Measurements from ENCODE around the gene PLXDC2. TPM values are rescaled to one million over a fixed set of nuclear protein-coding genes. Genes with fewer than 3 reads are reported as not detected.

The PLXDC2 gene
- total and polyA plus RNA-seq, 2 experiments from 2014 or later, result 39.9 to 52.2 TPM

GRCh38 chr10:19892677-19893076 lies 76.4 kb downstream of the PLXDC2 start:
- peaks cover 11% of the 10 kb centered on the region for H4K20me1 ChIP-seq (ENCODE audit: insufficient read depth, poor library complexity, severe bottlenecking)
- TF ChIP-seq CTCF (IDR thresholded peaks at IDR 0.05; ENCODE audit: poor library complexity) (no peak), EZH2 (IDR thresholded peaks at IDR 0.05; ENCODE audit: borderline replicate concordance) (no peak), EZH2phosphoT487 (IDR thresholded peaks at IDR 0.05; ENCODE audit: low read depth, severe bottlenecking, unreplicated experiment) (no peak)
- H3K9me3 ChIP-seq (ENCODE audit: low read depth), result no peaks in the 10 kb centered on the region
- H2AFZ ChIP-seq, result no peak overlapping the region
- WGBS (ENCODE audit: low lambda C conversion rate, missing lambda C conversion rate), result 57% methylated on average over 5 of the region's 5 CpGs
- H3K27ac ChIP-seq, result no peak overlapping the region
- no peak for DNase-seq (ENCODE audit: low spot score)
- H3K27me3 ChIP-seq, result no peaks in the 10 kb centered on the region
- H3K36me3 ChIP-seq (replicated peaks; ENCODE audit: insufficient read depth, low read depth), result no peaks in the 10 kb centered on the region
- no peaks in the 10 kb centered on the region for H3K4me1 ChIP-seq (ENCODE audit: insufficient read depth)
- H3K9me2 ChIP-seq (replicated peaks; ENCODE audit: insufficient read depth), result no peaks in the 10 kb centered on the region
- H3K4me3 ChIP-seq, result no peak overlapping the region
- peaks cover 6% of the 10 kb centered on the region for H3K79me2 ChIP-seq
- H3K4me2 ChIP-seq, result no peak overlapping the region

DNA sequence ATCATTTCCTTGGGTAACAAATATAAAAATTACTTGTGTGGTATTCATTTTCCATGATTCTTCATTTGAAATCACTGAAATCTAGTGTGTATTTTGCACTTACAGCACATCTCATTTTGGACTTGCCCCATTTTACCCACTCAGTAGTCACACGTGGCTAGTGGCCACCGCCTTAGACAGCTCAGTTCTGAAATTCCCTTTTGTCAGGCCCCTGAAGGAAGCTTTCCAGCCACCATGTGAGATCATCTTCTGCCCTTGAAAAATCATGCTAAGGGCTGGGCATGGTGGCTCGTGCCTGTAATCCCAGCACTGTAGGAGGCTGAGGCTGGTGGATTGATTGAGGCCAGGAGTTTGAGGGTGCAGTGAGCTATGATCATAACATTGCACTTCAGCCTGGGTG lies 79.3 kb downstream of the PLXDC2 start:
- H3K4me3 ChIP-seq, result no peak overlapping the region
- H3K4me1 ChIP-seq (ENCODE audit: insufficient read depth), result no peaks in the 10 kb centered on the region
- no peak overlapping the region for H2AFZ ChIP-seq
- H4K20me1 ChIP-seq (ENCODE audit: insufficient read depth, poor library complexity, severe bottlenecking), result peaks cover 5% of the 10 kb centered on the region
- H3K9me2 ChIP-seq (replicated peaks; ENCODE audit: insufficient read depth), result no peaks in the 10 kb centered on the region
- no peaks in the 10 kb centered on the region for H3K27me3 ChIP-seq
- no peak overlapping the region for H3K4me2 ChIP-seq
- TF ChIP-seq EZH2phosphoT487 (IDR thresholded peaks at IDR 0.05; ENCODE audit: low read depth, severe bottlenecking, unreplicated experiment) (no peak), EZH2 (IDR thresholded peaks at IDR 0.05; ENCODE audit: borderline replicate concordance) (no peak), CTCF (IDR thresholded peaks at IDR 0.05; ENCODE audit: poor library complexity) (no peak)
- WGBS (ENCODE audit: low lambda C conversion rate, missing lambda C conversion rate), result 93% methylated on average over 3 of the region's 3 CpGs
- no peak for DNase-seq (ENCODE audit: low spot score)
- H3K27ac ChIP-seq, result no peak overlapping the region
- H3K9me3 ChIP-seq (ENCODE audit: low read depth), result no peaks in the 10 kb centered on the region
- no peaks in the 10 kb centered on the region for H3K36me3 ChIP-seq (replicated peaks; ENCODE audit: insufficient read depth, low read depth)
- H3K79me2 ChIP-seq, result peaks cover 6% of the 10 kb centered on the region

- TF ChIP-seq EZH2phosphoT487 (IDR thresholded peaks at IDR 0.05; ENCODE audit: low read depth, severe bottlenecking, unreplicated experiment) (no peak), EZH2 (IDR thresholded peaks at IDR 0.05; ENCODE audit: borderline replicate concordance) (no peak), CTCF (IDR thresholded peaks at IDR 0.05; ENCODE audit: poor library complexity) (no peak)
- Histone ChIP-seq H2AFZ (no peak overlapping the region), H3K79me2 (peaks cover 43% of the 10 kb centered on the region), H3K36me3 (replicated peaks; ENCODE audit: insufficient read depth, low read depth) (no peaks in the 10 kb centered on the region), H3K4me3 (no peak overlapping the region), H3K9me3 (ENCODE audit: low read depth) (no peaks in the 10 kb centered on the region), H3K27me3 (no peaks in the 10 kb centered on the region), H3K9me2 (replicated peaks; ENCODE audit: insufficient read depth) (no peaks in the 10 kb centered on the region), H4K20me1 (ENCODE audit: insufficient read depth, poor library complexity, severe bottlenecking) (peaks cover 2% of the 10 kb centered on the region), H3K4me1 (ENCODE audit: insufficient read depth) (no peaks in the 10 kb centered on the region), H3K27ac (no peak overlapping the region), H3K4me2 (no peak overlapping the region)
- WGBS (ENCODE audit: low lambda C conversion rate, missing lambda C conversion rate), result 88% methylated on average over 2 of the region's 2 CpGs
- no peak for DNase-seq (ENCODE audit: low spot score)
Measured at GRCh38 chr10:19902456-19902855, 86.2 kb downstream of the PLXDC2 start.

DNA sequence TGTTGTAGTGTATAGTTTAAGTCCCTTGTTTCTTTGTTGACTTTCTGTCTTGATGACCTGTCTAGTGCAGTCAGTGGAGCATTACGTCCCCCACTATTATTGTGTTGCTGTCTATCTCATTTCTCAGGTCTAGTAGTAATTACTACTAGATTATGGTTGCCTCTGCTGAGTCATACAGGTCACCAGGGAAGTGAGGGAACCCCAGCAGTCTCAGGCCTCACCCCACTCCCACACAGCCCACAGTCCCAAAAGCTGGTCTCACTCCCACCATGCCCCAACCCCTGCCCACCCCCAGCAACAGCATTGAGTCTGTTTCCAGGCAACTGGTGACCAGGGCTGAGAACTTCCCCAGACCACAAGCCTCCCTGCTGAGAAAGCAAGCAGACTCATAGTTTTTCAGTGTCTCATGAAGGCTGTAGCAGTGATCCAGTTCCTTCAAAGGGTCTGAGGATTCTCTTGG lies 88.0 kb downstream of the PLXDC2 start:
- Histone ChIP-seq H3K27me3 (no peaks in the 10 kb centered on the region), H3K9me2 (replicated peaks; ENCODE audit: insufficient read depth) (no peaks in the 10 kb centered on the region), H3K79me2 (peaks cover 47% of the 10 kb centered on the region), H3K4me2 (no peak overlapping the region), H2AFZ (no peak overlapping the region), H3K4me1 (ENCODE audit: insufficient read depth) (no peaks in the 10 kb centered on the region), H3K9me3 (ENCODE audit: low read depth) (no peaks in the 10 kb centered on the region), H3K36me3 (replicated peaks; ENCODE audit: insufficient read depth, low read depth) (no peaks in the 10 kb centered on the region), H3K27ac (no peak overlapping the region), H4K20me1 (ENCODE audit: insufficient read depth, poor library complexity, severe bottlenecking) (peaks cover 2% of the 10 kb centered on the region), H3K4me3 (no peak overlapping the region)
- 80% methylated on average over 1 of the region's 1 CpG for WGBS (ENCODE audit: low lambda C conversion rate, missing lambda C conversion rate)
- DNase-seq (ENCODE audit: low spot score), result no peak
- TF ChIP-seq EZH2phosphoT487 (IDR thresholded peaks at IDR 0.05; ENCODE audit: low read depth, severe bottlenecking, unreplicated experiment) (no peak), EZH2 (IDR thresholded peaks at IDR 0.05; ENCODE audit: borderline replicate concordance) (no peak), CTCF (IDR thresholded peaks at IDR 0.05; ENCODE audit: poor library complexity) (no peak)

Measured in hepatocyte (in vitro differentiated cells).